H1 (cell line): ENCODE results near the gene SCAMP4. TPM values are rescaled to one million over a fixed set of nuclear protein-coding genes. Genes with fewer than 3 reads are reported as not detected.

Experiments used
- ASH2L ChIP-seq: fragments of 200-600, 300-600 bp; sonication (generic); IDR thresholded peaks from one replicate; pipeline ENCODE4 v1.7.1; 2017; ENCODE audit warnings: low read length
- E2F6 ChIP-seq: IDR thresholded peaks from 2 replicates; pipeline ENCODE4 v1.6.1; 2012; ENCODE audit warnings: inconsistent platforms
- EGR1 ChIP-seq: IDR thresholded peaks from 2 replicates; pipeline ENCODE4 v1.6.1; 2011; ENCODE audit warnings: low read depth, low read length, borderline replicate concordance
- KDM1A ChIP-seq: fragments of 200-600, 300-600 bp; sonication (generic); IDR thresholded peaks from 2 replicates; pipeline ENCODE4 v1.7.1; 2016; ENCODE audit warnings: mild to moderate bottlenecking, low read length, borderline replicate concordance
- MAFK ChIP-seq: IDR thresholded peaks from 2 replicates; pipeline ENCODE4 v1.6.1; 2012; ENCODE audit warnings: low read depth, mild to moderate bottlenecking, improper control_type of control experiment, low read length
- RBBP5 ChIP-seq: IDR thresholded peaks from 2 replicates; pipeline ENCODE4 v1.7.1; 2012; ENCODE audit warnings: low read depth, mild to moderate bottlenecking, inconsistent platforms, low read length, moderate library complexity, borderline replicate concordance
- SAP30 ChIP-seq: fragments of 300-600 bp; sonication (generic); IDR thresholded peaks from 2 replicates; pipeline ENCODE4 v1.7.1; 2012; ENCODE audit warnings: low read length, moderate library complexity, mild to moderate bottlenecking, inconsistent platforms; ENCODE audit not compliant: insufficient read depth, insufficient replicate concordance
- SP4 ChIP-seq: IDR thresholded peaks from 2 replicates; pipeline ENCODE4 v1.6.1; 2012; ENCODE audit warnings: low read length, inconsistent platforms
- polyA plus RNA-seq, 7 experiments: library from polyadenylated mRNA; depleted of rRNA in 3 of 7; stranded (reverse) in 5 of 7; unstranded in 2 of 7; fragments of >200 nt in 5 of 7; fragments of 200-250 nt in 2 of 7; gene quantifications; 1 replicate in 5 of 7; 2 replicates in 1 of 7; 4 replicates in 1 of 7; pipeline versions ENCODE4 v1.2.1 to v1.2.3, GENCODE V29; 2011 to 2013; ENCODE audit warnings: missing spikeins in 2 of 7, mixed read lengths in 2 of 7
- total RNA-seq: library from RNA; stranded (reverse); fragmentation: NEBNext Ultra II Directional; extraction: Animal tissue kit (Norgen Biotek cat#: 25700); gene quantifications from 2 replicates; pipeline ENCODE4 v1.2.1, GENCODE V29; 2021

The SCAMP4 gene
- total and polyA plus RNA-seq, 2 of the 8 experiments (the other 6 are each of a cell fraction or from before 2014, with no cell fraction given) = 17.1 to 61.4 TPM

- TF ChIP-seq SP4 (no peak), E2F6 (no peak), EGR1 (no peak), ASH2L (peak; percentile 37), KDM1A (no peak), RBBP5 (peak; percentile 59; the same call in 1 of the 2 replicates), SAP30 (no peak), MAFK (no peak)
Measured at GRCh38 chr19:1942078-1942933, 37.1 kb downstream of the SCAMP4 start (continued).
